H7 (cell line): ENCODE measurements around the gene PRRT3. TPM values are rescaled to one million over a fixed set of nuclear protein-coding genes. Genes with fewer than 3 reads are reported as not detected.

ENCODE experiments used
- DNase-seq: peaks from one replicate; pipeline ENCODE4 v3.0.0; 2012
- H3K27me3 ChIP-seq: 2 replicates; pipeline ENCODE4 v1.6.0; 2011; ENCODE audit warnings: mild to moderate bottlenecking, low read length; ENCODE audit not compliant: control insufficient read depth, insufficient read depth
- H3K36me3 ChIP-seq: replicated peaks from 2 replicates; pipeline ENCODE4 v1.5.1; 2011; ENCODE audit warnings: low read length; ENCODE audit not compliant: control insufficient read depth, insufficient read depth
- H3K4me3 ChIP-seq: 2 replicates; pipeline ENCODE4 v1.5.1; 2011; ENCODE audit warnings: low read depth, mild to moderate bottlenecking, control low read depth, low read length, moderate library complexity; ENCODE audit not compliant: insufficient read depth
- total RNA-seq: library from RNA; depleted of rRNA; stranded (reverse); fragments of >200 nt; shearing (Covaris generic); gene quantifications from 2 replicates; pipeline ENCODE4 v1.2.3, GENCODE V29; 2014

PRRT3 gene
- total RNA-seq, 1 experiment from 2014 or later = 5.3 TPM

DNA sequence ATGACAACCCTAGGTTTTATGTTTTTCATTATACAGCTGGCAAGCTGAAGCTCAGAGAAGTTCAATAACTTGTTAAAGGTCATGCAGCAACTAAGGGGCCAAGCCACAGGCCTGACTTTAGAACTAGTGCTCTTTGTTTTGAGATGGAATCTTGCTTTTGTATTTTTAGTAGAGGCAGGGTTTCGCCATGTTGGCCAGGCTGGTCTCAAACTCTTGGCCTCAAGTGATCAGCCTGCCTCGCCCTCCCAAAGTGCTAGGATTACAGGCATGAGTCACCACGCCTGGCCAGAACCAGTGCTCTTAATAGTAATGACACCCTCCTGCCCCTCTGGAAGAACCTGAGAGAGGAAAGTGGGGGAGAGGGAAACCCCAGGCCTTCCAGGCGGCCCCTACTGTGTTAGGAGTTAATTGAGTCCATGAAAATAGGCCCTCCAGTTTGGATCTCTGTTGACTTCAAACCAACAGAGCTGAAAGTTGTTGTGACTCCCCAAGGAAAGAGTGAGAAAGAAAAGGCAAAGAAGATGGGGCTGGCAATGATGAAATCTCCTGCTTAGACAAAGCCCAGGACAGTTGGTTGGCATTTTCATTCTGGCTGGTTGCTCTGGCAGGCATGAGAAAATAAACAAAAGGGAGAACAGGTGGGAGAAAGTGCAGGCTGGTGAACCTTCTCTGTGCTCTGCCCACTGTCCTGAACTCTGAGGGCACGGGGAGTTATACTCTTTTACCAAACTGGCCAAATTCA lies 3.6 kb upstream of the PRRT3 start:
- Histone ChIP-seq H3K4me3 (no peak overlapping the region), H3K27me3 (peaks cover 1% of the 10 kb centered on the region)
- DNase-seq = no peak

DNA sequence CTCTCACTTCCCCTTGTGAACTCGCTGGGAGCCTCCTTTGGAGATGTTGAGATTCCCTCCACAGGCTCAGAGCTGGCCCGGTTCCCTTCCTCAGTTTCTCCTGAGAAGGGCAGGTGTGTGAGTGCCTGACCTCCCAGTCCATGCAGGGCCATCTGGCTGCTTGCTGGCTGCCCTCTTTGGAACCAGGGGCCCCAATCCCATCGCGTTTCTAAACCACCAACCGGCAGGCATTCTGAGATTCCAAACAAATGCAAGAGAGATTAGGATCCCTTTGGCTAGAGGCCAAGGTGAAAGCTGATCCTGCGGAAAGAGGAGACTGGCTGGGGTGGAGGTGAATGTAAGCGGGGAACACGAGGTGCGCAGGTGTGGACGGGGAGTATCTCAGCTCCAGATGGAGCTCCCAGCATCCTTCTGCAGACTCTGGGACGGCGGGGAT lies 2.9 kb upstream of the PRRT3 start:
- DNase-seq = peak; percentile 85
- Histone ChIP-seq H3K4me3 (no peak overlapping the region), H3K27me3 (peaks cover 1% of the 10 kb centered on the region), H3K36me3 (no peaks in the 10 kb centered on the region)

More for the DNA sequence above, 3.6 kb upstream of the PRRT3 start:
- no peaks in the 10 kb centered on the region for H3K36me3 ChIP-seq

DNA sequence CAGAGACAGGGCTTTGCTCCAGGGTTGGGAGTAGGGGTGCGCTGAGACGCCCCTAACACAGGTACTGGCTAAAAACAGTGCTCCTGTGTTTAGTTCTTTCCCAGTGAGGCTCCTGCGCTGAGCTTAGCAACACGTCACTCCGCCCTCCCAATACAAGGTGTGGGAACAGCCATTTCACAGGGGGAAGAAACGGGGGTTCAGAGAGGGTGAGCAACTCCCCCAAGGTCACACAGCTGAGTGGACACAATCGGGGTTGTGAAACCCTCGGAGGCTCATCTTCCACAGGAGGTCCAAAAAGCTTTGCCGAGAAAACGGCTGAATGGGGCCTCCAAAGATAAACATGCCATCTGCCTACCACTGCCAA lies 628 bp downstream of the PRRT3 start:
- Histone ChIP-seq H3K27me3 (peaks cover 8% of the 10 kb centered on the region), H3K36me3 (no peaks in the 10 kb centered on the region; the same call in 1 of the 2 replicates), H3K4me3 (peak overlapping the region; percentile 73)
- no peak for DNase-seq

DNA sequence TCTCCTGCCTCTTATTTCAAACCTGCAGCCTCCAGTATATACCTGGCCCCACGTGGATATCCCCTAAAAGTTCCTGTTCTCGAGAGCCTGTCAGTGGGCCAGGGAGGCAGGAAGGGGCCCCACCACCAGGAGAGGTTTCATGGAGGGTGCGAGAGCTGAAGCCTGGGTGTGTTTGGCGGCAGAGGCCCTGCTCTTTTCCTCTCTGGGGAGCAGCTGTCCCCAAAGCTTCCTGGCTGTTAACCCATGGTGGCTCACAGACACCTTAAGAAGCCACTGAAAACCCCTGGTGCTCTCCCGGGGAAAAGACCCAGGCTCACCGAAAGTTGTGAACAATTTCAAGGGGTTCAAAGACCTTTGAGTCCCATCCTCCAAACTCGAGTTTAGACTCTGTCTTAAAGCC lies 1.1 kb downstream of the PRRT3 start:
- H3K27me3 ChIP-seq = peaks cover 8% of the 10 kb centered on the region
- 0 out of 2 replicates have a peak overlapping the region, but pooled peaks have one; percentile 73 for H3K4me3 ChIP-seq
- no peaks in the 10 kb centered on the region; the same call in 1 of the 2 replicates for H3K36me3 ChIP-seq
- peak; percentile 36 for DNase-seq

DNA sequence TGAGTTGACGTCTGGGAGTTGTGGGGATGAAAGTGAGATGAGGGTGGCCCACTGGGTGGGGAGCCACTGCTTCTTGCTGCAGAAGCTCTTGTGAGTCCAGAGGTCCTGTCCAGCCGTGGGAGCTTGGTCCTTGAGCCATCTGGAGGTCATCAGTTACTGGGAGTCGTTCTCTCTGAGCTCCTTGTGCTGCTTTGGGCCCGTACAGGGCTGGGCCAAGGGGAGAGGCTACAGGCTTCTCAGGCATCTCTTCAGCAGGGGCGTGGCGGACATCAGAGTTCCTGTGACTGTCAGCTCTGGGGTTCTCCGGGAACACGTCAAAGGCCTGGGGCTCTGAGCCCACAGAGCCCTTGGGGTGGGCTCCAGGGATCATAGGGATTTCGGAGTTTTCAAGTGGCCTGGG lies 2.6 kb downstream of the PRRT3 start:
- Histone ChIP-seq H3K4me3 (no peak overlapping the region), H3K27me3 (peaks cover 8% of the 10 kb centered on the region), H3K36me3 (no peaks in the 10 kb centered on the region; the same call in 1 of the 2 replicates)
- no peak for DNase-seq

DNA sequence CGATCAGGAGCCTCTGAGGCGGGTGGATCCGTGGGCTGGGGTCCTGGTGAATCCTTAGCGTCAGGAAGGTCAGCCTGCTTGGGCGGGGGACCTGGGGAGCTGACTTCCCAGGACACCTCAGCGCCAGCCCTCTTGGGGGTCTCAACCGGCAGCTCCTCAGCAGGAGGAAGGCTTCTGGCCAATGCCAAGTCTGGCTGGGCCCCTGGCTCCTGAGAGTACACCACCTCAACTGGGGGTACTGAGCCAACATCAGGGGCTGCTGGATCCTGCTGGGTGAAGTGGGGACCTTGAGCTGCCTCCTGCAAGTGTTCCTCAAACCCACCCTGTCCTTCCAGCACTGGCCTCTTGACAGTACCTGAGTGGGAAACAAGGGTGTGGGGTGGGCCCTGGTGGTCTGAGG lies 3.1 kb downstream of the PRRT3 start:
- H3K4me3 ChIP-seq = no peak overlapping the region
- H3K36me3 ChIP-seq = no peaks in the 10 kb centered on the region; the same call in 1 of the 2 replicates
- peak; percentile 26 for DNase-seq
- peaks cover 8% of the 10 kb centered on the region for H3K27me3 ChIP-seq

DNA sequence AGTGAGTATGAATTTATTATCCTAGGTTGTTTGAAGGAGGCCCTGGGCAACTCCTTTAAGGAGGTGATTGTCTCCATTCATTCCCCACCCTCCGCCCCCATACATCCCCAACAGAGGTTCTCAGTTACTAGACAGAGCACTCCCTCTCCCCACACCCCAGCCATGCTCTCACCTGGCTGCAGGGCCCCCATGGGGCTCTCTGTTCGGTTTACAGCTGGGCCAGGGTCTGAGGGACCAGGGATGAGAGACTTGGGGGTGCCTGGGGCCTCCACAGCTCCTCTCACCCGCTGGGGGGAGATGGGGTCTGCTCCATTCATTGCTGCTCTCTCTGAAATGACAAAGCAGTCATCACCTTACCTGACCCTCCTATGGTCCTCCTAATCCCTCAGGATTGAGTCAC lies 3.6 kb downstream of the PRRT3 start:
- no peak overlapping the region for H3K4me3 ChIP-seq
- H3K27me3 ChIP-seq = peaks cover 8% of the 10 kb centered on the region
- no peaks in the 10 kb centered on the region; the same call in 1 of the 2 replicates for H3K36me3 ChIP-seq
- DNase-seq = peak; percentile 24

DNA sequence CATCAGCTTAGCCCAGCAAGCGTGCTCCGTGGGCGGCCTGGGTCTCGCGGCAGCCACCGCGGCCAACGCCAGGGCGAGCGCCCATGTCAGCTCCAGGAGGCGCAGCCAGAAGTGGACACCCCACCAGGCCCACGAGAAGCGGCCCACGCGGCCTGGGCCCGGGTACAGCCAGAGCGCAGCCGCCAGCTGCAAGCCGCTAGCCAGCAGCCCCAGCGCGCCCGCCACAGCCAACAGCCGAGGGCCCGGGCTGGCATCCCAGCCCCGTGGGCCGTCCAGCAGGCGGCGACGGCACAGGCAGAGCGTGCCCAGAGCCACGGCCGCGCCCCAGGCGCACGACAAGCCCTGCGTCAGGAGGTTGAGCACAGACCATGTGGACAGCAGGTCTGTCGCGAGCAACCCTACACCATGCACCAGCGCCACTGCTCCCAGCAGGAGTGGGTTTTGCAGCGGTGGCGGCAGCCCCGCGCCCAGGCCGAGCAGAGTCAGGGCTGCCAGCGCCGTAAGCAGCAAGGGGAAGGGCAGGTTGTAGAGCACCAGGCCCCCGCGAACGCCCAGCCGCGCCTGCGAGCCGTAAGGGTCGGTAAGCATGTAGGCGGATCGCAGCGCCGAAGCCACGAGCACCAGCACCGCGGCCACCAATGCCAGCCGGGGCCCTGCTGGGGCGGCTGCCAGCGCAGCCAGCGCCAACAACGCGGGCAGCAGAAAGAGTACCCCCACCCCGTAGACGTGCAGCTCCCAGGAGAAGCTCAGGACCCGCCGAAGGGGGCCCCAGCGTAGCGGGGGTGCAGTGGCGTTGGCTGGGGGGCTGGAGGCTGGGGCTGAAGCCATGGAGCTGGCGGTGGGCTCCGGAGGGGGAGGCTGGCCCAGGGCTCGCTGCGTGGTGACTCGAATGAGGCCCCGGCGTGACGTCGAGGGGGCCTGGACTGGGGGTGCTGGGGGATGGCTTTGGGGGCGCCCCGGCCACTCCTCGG lies 4.9 kb downstream of the PRRT3 start:
- peak overlapping the region; percentile 63 for H3K4me3 ChIP-seq
- DNase-seq = peak; percentile 94
- no peaks in the 10 kb centered on the region; the same call in 1 of the 2 replicates for H3K36me3 ChIP-seq
- H3K27me3 ChIP-seq = peaks cover 8% of the 10 kb centered on the region

DNA sequence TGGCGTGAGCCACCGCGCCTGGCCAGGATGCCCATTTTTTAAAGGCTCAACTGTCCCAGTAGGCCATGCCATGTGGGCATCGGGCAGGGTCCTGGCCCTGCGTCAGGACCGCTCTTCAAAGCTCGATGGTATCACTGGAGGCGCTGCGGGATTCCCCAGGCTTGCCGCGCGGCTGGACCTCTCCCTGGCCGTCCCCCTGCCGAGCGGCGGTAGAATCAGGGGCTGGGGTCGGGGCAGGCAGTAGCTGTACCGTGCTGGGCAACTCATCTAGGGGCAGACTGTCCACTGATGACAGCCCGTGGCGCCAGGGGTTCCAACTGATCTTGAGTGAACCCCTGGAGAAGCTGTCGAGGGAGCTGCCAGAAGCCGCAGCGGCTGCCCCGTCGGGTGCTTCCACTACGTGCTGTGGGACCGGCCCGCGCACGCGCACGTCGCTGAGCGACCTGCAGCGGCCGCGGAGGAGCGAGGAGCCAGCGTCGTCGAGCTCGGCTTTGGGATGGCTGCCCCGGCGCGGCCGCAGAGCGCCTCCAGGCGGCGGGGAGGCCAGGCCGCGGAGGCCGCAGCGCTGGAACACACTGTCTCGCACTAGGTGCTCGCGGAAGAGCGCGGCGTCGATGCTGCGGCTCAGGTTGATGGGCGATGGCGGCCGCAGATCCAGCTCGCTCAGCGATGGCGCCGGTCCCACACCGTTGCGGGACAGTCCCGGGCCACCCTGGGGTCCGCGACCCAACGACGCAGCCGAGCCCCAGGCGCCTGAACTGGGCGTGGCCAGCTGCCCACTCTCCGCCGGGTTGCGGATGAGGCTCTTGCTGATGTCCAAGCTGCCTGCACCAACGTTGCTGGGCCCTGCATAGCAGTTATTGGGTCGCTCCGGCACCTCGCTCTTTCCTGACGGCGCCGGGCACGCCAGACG lies 5.8 kb downstream of the PRRT3 start:
- no peaks in the 10 kb centered on the region; the same call in 1 of the 2 replicates for H3K36me3 ChIP-seq
- peak overlapping the region; percentile 63 for H3K4me3 ChIP-seq
- DNase-seq = peak; percentile 96
- H3K27me3 ChIP-seq = peaks cover 7% of the 10 kb centered on the region

DNA sequence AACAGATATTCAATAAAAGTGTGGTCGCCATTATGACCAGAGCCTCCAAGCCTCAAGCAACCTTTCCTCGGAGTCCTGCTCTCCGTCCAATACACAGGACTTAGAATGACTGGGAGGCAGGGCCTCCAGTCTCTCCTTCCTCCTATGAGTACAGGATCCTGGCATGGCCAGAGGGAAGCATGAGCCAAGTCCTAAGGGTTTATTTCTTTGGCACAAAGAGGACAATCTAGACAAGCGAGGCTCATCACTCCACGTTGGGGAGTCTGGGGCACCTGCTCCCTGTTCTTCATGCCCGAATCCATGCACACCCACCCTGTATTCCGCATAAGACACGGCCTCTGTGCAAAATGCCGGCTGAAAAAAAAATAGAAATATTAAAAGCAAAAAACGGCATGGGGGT lies 6.8 kb downstream of the PRRT3 start:
- Histone ChIP-seq H3K27me3 (peaks cover 7% of the 10 kb centered on the region), H3K4me3 (no peak overlapping the region), H3K36me3 (no peaks in the 10 kb centered on the region; the same call in 1 of the 2 replicates)
- no peak for DNase-seq

DNA sequence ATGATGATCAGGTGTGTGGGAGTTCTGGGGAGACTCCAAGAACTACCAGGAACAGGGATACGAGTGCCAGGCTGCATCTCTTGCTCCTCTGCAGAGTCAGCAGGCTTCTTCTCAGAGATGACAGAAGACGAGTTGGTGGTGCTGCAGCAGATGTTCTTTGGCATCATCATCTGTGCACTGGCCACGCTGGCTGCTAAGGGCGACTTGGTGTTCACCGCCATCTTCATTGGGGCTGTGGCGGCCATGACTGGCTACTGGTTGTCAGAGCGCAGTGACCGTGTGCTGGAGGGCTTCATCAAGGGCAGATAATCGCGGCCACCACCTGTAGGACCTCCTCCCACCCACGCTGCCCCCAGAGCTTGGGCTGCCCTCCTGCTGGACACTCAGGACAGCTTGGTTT lies 7.9 kb downstream of the PRRT3 start:
- DNase-seq = no peak
- peaks cover 7% of the 10 kb centered on the region for H3K27me3 ChIP-seq
- H3K36me3 ChIP-seq = no peaks in the 10 kb centered on the region; the same call in 1 of the 2 replicates
- H3K4me3 ChIP-seq = no peak overlapping the region

DNA sequence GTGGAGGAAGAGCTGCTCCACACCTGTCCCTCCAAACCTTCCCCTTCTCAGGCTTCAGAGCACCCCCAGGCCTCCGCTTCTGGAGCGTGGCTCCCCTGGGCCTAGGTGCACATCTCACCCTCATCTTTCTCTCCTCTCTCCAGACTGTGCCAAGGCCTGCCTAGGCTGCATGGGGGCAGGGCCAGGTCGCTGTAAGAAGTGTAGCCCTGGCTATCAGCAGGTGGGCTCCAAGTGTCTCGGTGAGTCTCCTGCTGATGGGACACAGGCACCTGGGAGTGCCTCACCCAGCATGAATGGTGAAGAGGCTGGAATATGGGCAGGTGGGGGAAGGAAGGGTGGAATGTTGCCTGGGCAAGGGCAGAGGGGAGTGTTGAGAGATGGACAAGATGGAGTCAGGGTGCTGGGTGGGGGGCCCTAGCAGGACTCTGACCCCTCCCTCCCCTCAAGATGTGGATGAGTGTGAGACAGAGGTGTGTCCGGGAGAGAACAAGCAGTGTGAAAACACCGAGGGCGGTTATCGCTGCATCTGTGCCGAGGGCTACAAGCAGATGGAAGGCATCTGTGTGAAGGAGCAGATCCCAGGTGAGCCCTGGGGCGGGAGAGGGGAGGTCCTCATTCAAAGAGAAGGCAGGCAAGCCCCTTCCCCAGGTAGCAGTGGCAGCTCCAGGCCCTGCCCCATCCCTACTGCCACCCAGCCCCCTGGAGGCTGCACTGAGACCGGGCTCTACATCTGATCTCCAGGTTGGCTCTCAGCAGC lies 9.1 kb downstream of the PRRT3 start:
- H3K27me3 ChIP-seq = peaks cover 7% of the 10 kb centered on the region
- H3K4me3 ChIP-seq = no peak overlapping the region
- DNase-seq = peak; percentile 42
- H3K36me3 ChIP-seq = no peaks in the 10 kb centered on the region; the same call in 1 of the 2 replicates

DNA sequence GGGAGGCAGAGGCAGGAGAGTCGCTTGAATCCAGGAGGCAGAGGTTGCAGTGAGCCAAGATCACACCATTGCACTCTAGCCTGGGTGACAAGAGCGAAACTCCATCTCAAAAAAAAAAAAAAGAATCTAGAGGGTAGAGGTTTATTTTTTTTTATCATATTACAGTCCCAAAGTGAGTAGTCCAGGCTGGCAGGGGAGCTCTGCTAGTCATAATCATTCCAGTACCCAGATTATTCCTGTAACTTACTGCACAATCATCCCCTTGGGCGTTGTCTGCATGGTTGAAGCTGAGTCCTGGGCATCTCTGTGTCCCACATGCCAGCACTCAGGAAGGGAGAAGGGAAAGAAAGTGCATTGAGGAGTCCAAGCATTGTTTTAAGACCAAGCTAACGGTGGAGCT lies 10.0 kb downstream of the PRRT3 start:
- Histone ChIP-seq H3K36me3 (no peaks in the 10 kb centered on the region; the same call in 1 of the 2 replicates), H3K4me3 (no peak overlapping the region), H3K27me3 (peaks cover 3% of the 10 kb centered on the region)
- DNase-seq = no peak
